ENCODE data around the gene DAGLA. TPM values are rescaled to one million over a fixed set of nuclear protein-coding genes. Genes with fewer than 3 reads are reported as not detected.

Gene DAGLA
- total RNA-seq, 4 donors from 2014 or later, result 11.9 to 31.4 (median 17.0) TPM

Other genes with a start within 250 kb of the DAGLA start
- gene LRRC10B, start 171.6 kb upstream of the DAGLA start, total RNA-seq, result 1 to 10 TPM in 1 of 4 donors, under 1 TPM in 2, not detected in 1; 0.32 to 1.1 (median 0.60) TPM
- 10 to 100 TPM in 3 of 4 donors, 1 to 10 TPM in 1; 6.8 to 26.2 (median 12.8) TPM for gene SYT7, start 99.3 kb upstream of the DAGLA start, total RNA-seq
- gene MYRF, start 72.2 kb downstream of the DAGLA start, total RNA-seq, result 10 to 100 TPM in 3 of 4 donors, 1 to 10 TPM in 1; 2.0 to 14.2 (median 10.7) TPM
- gene TMEM258, start 112.2 kb downstream of the DAGLA start, total RNA-seq, result 10 to 100 TPM in 3 of 4 donors, 1 to 10 TPM in 1; 8.2 to 34.7 (median 23.7) TPM
- 1 to 10 TPM in 3 of 4 donors, under 1 TPM in 1; 1.00 to 9.4 (median 4.5) TPM for gene FEN1, start 112.5 kb downstream of the DAGLA start, total RNA-seq
- gene FADS1, start 136.6 kb downstream of the DAGLA start, total RNA-seq, result 10 to 100 TPM in 1 of 4 donors, 1 to 10 TPM in 3; 2.2 to 13.8 (median 3.7) TPM
- gene FADS2, start 147.9 kb downstream of the DAGLA start, total RNA-seq, result 10 to 100 TPM in 1 of 4 donors, 1 to 10 TPM in 3; 2.7 to 28.8 (median 3.9) TPM
- 10 to 100 TPM; 19.5 to 96.9 (median 31.6) TPM for gene FADS3, start 211.2 kb downstream of the DAGLA start, total RNA-seq
- gene RAB3IL1, start 237.2 kb downstream of the DAGLA start, total RNA-seq, result 1 to 10 TPM; 1.2 to 7.6 (median 5.9) TPM